T-helper 9 cell (primary cell): ENCODE results near the gene SKIC3.

ENCODE experiments used
- DNase-seq: peaks from one replicate; pipeline ENCODE4 v3.0.0-alpha.2; 2020

The SKIC3 gene

GRCh38 chr5:95530416-95530815, 24.4 kb downstream of the SKIC3 start:
- DNase-seq: no peak

DNA sequence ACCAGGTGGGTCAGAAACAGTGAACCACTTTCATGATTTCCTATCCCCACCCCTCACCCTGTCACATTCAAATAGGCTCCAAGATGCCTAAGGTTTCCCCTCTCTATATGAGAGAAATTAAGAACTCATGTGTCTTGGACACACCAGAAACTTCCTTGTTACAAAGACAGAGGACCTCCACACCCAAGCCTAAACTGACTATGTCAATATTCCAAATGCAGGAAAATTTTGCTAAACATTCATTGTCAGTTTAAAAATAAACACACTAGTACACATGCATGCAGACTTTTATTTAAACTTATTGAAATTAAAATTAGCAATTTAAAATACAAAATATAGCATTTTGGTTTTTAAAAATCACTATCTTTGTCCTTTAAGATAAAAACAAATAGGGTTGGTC, 26.2 kb downstream of the SKIC3 start:
- no peak for DNase-seq

DNA sequence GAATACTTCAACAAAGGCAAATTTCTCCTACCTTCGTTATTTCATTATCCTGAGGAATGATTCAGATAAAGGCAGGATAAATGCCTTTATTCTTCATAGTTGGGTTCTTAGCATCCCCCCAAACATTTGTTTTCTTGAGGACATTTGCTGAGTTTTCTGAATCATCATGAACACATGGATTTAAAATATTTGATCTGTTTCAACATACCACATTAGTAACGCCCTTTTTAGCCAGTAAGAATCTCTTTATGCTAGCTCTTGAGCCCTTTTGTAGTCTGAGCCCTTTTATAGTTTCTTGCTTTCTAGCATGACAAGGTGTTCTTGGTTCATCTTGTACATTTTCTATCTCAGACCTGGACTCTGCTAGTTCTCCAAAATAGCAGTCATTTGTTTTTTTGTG, 27.9 kb downstream of the SKIC3 start:
- no peak for DNase-seq

GRCh38 chr5:95524423-95524822, 30.4 kb downstream of the SKIC3 start:
- no peak for DNase-seq

DNA sequence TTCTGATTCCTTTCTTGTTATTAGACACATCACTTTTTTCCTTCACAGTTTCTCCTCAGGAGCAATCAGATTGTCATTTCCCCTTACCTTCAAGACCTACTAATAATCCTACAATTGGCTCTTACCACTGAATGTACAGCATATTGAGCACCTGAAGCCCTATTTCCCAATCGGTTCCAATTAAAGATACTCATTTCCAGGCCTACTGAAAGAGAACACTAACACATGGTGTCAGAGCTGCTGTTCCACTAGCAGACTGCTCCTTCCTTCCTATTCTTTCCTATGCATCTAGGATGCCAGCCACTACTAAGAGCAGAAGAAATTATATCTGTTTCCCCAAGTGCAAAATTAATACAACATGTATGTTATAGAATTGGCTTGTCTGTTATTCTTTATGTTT, 34.6 kb downstream of the SKIC3 start:
- no peak for DNase-seq

- DNase-seq: no peak
Measured at GRCh38 chr5:95519681-95520080, 35.1 kb downstream of the SKIC3 start.

GRCh38 chr5:95519151-95519550, 35.6 kb downstream of the SKIC3 start:
- DNase-seq: no peak

DNA sequence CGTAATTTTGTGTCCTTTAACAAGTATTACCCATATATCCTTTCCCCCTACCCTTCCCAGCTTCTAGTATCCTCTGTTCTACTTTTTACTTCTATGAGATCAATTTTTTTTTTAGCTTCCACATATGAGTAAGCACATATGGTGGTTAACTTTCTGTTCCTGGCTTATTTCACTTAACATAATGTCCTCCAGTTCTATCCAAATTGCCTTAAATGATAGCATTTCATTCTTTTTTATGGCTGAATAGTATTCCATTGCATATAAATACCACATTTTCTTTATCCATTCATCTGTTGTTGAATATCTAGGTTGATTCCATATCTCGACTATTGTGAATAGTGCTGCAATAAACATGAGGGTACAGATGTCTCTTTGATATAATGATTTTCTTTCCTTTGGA, 36.4 kb downstream of the SKIC3 start:
- no peak for DNase-seq

DNA sequence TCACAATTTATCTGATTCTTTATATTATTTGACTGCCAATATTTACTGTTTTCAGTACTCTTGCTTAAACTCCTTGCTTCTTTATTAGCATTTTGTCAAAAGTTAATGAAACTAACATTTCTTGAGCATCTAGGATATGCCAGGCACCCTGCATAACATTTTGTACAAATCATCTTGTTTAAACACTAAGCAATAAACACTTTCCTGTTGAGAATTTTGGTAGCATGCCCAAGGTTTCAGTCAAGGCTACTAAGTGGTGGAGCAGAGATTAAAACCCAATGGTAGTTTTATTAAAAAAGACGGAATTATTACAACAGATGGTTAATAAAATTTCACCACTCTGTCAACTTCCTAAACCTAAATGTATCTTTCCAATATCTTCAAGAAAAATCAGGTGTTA, 43.2 kb downstream of the SKIC3 start:
- no peak for DNase-seq

- no peak for DNase-seq
Measured at GRCh38 chr5:95508550-95508949, 46.2 kb downstream of the SKIC3 start.
